ENCODE data around the gene PARP16.
A peak's percentile ranks its signal among the peaks of the same experiment; 100 is the strongest.

Gene PARP16

GRCh38 chr15:65286704-65287519, at the start of gene PARP16:
PARP16 (minus strand) TSS chr15:65286883; CDS start chr15:65286426, 457 bp downstream.
- DNase-seq: peak; percentile 89

- no peak for DNase-seq
Observed at GRCh38 chr15:65335278-65336055, 48.8 kb upstream of the PARP16 start.

- DNase-seq: no peak
Observed at GRCh38 chr15:65334586-65335231, 48.0 kb upstream of the PARP16 start.

- no peak for DNase-seq
Observed at GRCh38 chr15:65333856-65334255, 47.2 kb upstream of the PARP16 start.

GRCh38 chr15:65333148-65333820, 46.6 kb upstream of the PARP16 start:
- DNase-seq: no peak

- DNase-seq: no peak
Observed at GRCh38 chr15:65332391-65333147, 45.9 kb upstream of the PARP16 start.

- no peak for DNase-seq
Observed at GRCh38 chr15:65331811-65332210, 45.1 kb upstream of the PARP16 start.

- DNase-seq: no peak
Observed at GRCh38 chr15:65330934-65331645, 44.4 kb upstream of the PARP16 start.

GRCh38 chr15:65329984-65330735, 43.5 kb upstream of the PARP16 start:
- DNase-seq: no peak

GRCh38 chr15:65329288-65329983, 42.8 kb upstream of the PARP16 start:
- no peak for DNase-seq

GRCh38 chr15:65328506-65329287, 42.0 kb upstream of the PARP16 start:
- DNase-seq: no peak

GRCh38 chr15:65327651-65328393, 41.1 kb upstream of the PARP16 start:
- no peak for DNase-seq

GRCh38 chr15:65326818-65327217, 40.1 kb upstream of the PARP16 start:
- no peak for DNase-seq

GRCh38 chr15:65326117-65326526, 39.4 kb upstream of the PARP16 start:
- peak; percentile 11 for DNase-seq

- peak; percentile 50 for DNase-seq
Observed at GRCh38 chr15:65323071-65323511, 36.4 kb upstream of the PARP16 start.

GRCh38 chr15:65318870-65319356, 32.2 kb upstream of the PARP16 start:
- DNase-seq: peak; percentile 76

GRCh38 chr15:65312400-65312916, 25.8 kb upstream of the PARP16 start:
- DNase-seq: no peak

- DNase-seq: no peak
Observed at GRCh38 chr15:65311760-65312159, 25.1 kb upstream of the PARP16 start.
